Parathyroid adenoma (tissue), 2 donors: Measurements from ENCODE around the gene NAT9.

Source experiments
- H2AFZ ChIP-seq: fragments of 300-600 bp; sonication (generic); one replicate; pipeline ENCODE4 v1.7.0; 2017; ENCODE audit warnings: antibody characterized with exemption, mild to moderate bottlenecking
- H3K27ac ChIP-seq: fragments of 300-600 bp; sonication (generic); one replicate; pipeline ENCODE4 v1.7.0; 2017
- H3K27me3 ChIP-seq: fragments of 300-600 bp; sonication (generic); one replicate; pipeline ENCODE4 v1.7.0; 2017; ENCODE audit warnings: low read length; ENCODE audit not compliant: control insufficient read depth, insufficient read depth
- H3K36me3 ChIP-seq: fragments of 300-600 bp; sonication (generic); one replicate; pipeline ENCODE4 v1.7.0; 2017; ENCODE audit warnings: low read length; ENCODE audit not compliant: control insufficient read depth, insufficient read depth
- H3K4me1 ChIP-seq: fragments of 300-600 bp; sonication (generic); one replicate; pipeline ENCODE4 v1.7.0; 2017; ENCODE audit warnings: control low read depth
- H3K4me2 ChIP-seq: fragments of 300-600 bp; sonication (generic); one replicate; pipeline ENCODE4 v1.7.0; 2017; ENCODE audit warnings: low read length
- H3K4me3 ChIP-seq: fragments of 300-600 bp; sonication (generic); one replicate; pipeline ENCODE4 v1.7.0; 2017; ENCODE audit warnings: low read depth, low read length
- H3K79me2 ChIP-seq: fragments of 300-600 bp; sonication (generic); one replicate; pipeline ENCODE4 v1.7.0; 2017; ENCODE audit warnings: control low read depth
- H3K9ac ChIP-seq: fragments of 300-600 bp; sonication (generic); one replicate; pipeline ENCODE4 v1.7.0; 2017; ENCODE audit warnings: mild to moderate bottlenecking
- H3K9me3 ChIP-seq: fragments of 300-600 bp; sonication (generic); one replicate; pipeline ENCODE4 v1.7.0; 2017; ENCODE audit warnings: low read length; ENCODE audit not compliant: control insufficient read depth
- CTCF ChIP-seq: fragments of 300-600 bp; sonication (generic); IDR thresholded peaks from one replicate; pipeline ENCODE4 v1.7.0; 2017; ENCODE audit warnings: antibody characterized with exemption, mild to moderate bottlenecking
- donor health status: primary hyperparathyroidism.

The NAT9 gene, protein sequence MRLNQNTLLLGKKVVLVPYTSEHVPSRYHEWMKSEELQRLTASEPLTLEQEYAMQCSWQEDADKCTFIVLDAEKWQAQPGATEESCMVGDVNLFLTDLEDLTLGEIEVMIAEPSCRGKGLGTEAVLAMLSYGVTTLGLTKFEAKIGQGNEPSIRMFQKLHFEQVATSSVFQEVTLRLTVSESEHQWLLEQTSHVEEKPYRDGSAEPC

DNA sequence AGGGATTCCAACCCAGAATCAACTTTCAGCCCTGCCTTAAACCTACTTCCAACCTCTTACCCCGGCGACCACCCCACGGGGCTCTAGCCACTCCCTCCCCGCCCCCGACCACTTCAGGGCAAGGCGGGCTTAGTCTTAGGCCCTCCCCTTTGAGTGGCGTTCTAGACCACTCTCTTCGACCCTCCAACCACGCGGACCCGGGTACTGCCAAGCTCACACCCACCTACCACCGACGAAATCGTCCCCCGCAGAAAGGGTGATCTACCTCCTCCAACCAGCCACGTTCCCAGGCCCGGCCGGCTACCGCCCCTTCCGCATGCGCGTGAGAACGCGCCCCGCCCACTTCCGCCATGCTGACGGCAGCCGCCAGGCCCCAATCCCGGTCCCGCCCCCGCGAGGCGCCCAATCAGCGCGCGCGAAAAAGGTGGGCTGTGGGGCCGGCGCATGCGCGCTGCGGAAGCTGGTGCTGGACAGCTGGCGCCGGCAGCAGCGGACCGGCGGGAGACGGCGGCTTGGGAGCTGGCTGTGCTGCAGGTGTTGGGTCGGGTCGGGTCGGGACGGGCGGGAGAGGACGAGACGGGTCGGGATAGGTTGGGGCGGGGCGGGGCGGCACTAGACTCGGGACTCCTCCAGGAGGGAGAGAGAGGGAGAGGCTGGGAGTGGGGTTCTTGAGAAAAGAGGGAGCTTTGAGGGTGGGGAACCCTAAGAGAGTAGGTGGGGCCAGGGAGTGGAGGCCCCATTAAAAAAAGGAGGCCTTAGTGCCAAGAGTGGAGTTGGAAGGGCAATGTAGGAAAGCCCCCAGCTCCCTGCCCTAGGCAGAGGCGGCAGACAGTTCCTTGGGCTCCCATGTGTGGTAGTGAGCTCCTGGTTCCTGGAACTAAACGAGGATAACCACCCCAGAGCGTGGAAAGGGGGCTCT lies at the start of gene NAT9:
Gene NAT9, minus strand, starts transcription at position 302 of the 919 bp plus-strand sequence. CDS start 647 bp downstream, outside the sequence.
- H3K79me2 ChIP-seq: peaks cover 14% of the 10 kb centered on the region
- H3K4me2 ChIP-seq: peak within 1 kb of the TSS; percentile 90
- no peaks in the 10 kb centered on the region for H3K36me3 ChIP-seq
- H2AFZ ChIP-seq: peak within 1 kb of the TSS; percentile 80
- no peaks in the 10 kb centered on the region for H3K27me3 ChIP-seq
- no peak within 1 kb of the TSS for H3K27ac ChIP-seq
- TF ChIP-seq CTCF: no peak
- peak within 1 kb of the TSS; percentile 86 for H3K4me3 ChIP-seq
- H3K9me3 ChIP-seq: no peaks in the 10 kb centered on the region
- H3K4me1 ChIP-seq: peaks cover 9% of the 10 kb centered on the region
- H3K9ac ChIP-seq: peak within 1 kb of the TSS; percentile 25

DNA sequence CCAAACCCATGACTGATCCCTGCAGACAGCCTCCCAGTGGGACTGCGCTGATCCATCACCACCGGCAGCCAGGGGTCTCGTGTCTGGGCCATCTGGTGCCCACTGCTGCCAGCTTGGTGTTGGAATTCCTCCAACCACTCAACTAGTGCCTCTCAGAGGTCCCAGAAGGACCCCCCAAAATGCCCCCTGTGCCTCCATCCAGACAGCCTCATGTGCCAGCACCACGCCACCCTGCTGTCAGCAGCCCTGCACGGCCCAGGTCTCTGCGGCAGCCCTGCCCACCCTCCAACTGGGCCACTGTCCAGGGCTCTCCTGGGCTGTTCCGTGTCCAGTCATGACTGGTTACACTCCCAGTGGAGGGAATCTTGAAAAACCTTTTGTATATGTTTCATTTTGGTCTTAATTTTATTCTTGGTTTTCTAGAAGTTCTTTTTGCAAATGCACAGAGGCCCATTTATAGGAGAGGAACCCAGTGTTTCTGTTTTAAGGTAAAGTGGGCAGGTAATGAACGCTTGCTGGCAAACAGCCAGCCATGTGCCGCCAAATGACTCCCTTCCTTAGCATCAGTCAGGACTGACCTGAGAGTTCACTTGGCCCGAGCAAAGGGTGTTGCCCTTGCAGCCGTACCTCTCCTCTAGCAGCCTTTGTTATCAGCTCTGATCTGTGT lies 48.9 kb upstream of the NAT9 start:
- Histone ChIP-seq H3K4me1 (peaks cover 3% of the 10 kb centered on the region), H3K27me3 (no peaks in the 10 kb centered on the region), H3K4me2 (no peak overlapping the region), H3K9me3 (no peaks in the 10 kb centered on the region), H3K9ac (no peak overlapping the region), H3K36me3 (no peaks in the 10 kb centered on the region), H3K4me3 (no peak overlapping the region), H2AFZ (no peak overlapping the region), H3K79me2 (no peaks in the 10 kb centered on the region), H3K27ac (no peak overlapping the region)
- TF ChIP-seq CTCF: no peak

DNA sequence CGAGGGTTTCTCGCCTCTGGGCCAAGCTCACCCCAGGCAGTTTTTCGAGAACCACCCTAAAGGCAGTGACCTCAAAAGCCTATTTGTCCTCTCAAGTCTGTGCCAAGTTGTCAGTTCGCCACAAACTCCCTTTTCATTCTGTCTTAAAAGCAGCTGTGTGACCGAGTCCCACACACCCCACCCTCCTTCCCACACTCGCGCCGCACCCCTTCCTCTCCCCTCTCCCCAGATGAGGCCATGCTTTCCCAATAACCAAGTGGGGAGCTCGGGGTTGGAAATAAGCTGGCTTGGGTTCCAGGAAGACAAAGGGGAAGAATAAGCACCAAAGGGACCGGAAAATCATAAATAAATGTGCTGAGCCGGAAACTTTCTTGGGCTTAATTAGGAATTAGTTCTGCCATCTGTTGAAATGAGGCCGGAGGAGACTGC lies 46.8 kb upstream of the NAT9 start:
- Histone ChIP-seq H3K79me2 (peaks cover 2% of the 10 kb centered on the region), H3K27ac (no peak overlapping the region), H3K36me3 (no peaks in the 10 kb centered on the region), H3K9ac (no peak overlapping the region), H3K4me1 (peaks cover 3% of the 10 kb centered on the region), H3K9me3 (no peaks in the 10 kb centered on the region), H3K4me3 (no peak overlapping the region), H2AFZ (no peak overlapping the region), H3K4me2 (no peak overlapping the region), H3K27me3 (no peaks in the 10 kb centered on the region)
- no peak for TF ChIP-seq CTCF

DNA sequence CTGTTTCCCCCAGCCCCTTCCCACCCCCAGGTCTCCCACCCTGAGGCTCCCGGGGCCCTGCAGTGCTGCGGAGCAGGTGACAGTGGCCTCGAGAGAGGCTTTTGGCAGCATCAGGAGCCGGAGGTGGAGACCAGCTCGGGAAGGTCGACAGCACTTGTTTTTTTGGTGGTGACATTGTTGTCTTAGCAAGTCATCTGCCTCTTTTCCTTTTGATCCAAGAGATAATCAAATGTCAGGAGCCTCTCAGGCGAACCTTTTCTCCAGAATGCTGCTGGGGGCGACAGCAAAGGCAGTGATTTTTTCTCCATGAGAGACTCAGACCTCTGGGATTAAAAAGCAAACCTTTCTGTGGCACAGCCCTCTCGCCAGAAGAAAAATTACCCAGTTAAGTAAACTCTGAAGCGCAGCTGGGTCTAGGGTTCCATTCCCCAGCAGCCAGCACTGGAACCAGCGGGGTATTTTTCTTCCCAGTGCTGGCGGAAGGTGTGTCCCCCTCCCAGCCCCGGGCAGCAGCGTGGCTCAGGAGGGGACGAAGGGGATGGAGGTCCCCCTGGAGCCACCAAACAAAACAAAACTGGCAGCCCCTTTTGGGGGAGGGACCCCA lies 46.3 kb upstream of the NAT9 start:
- Histone ChIP-seq H3K79me2 (peaks cover 2% of the 10 kb centered on the region), H3K27ac (no peak overlapping the region), H3K9me3 (no peaks in the 10 kb centered on the region), H3K4me1 (peaks cover 3% of the 10 kb centered on the region), H3K36me3 (no peaks in the 10 kb centered on the region), H3K4me3 (no peak overlapping the region), H2AFZ (no peak overlapping the region), H3K4me2 (no peak overlapping the region), H3K27me3 (no peaks in the 10 kb centered on the region), H3K9ac (no peak overlapping the region)
- no peak for TF ChIP-seq CTCF
